Trophoblast cell (in vitro differentiated cells and primary cell): ENCODE results near the gene SPATA18.

ENCODE experiments used
- DNase-seq, 2 donors: peaks; one replicate each; pipeline ENCODE4 v3.0.0-alpha.2; 2016
- H2AFZ ChIP-seq: 2 replicates; pipeline ENCODE4 v1.6.1; 2013; ENCODE audit warnings: low read length, moderate library complexity, mild to moderate bottlenecking; ENCODE audit not compliant: insufficient read depth, poor library complexity
- H2AK5ac ChIP-seq: 2 replicates; pipeline ENCODE4 v1.6.1; 2013; ENCODE audit warnings: mild to moderate bottlenecking, low read length
- H2BK120ac ChIP-seq: 2 replicates; pipeline ENCODE4 v1.6.1; 2013; ENCODE audit warnings: low read length, mild to moderate bottlenecking, moderate library complexity; ENCODE audit not compliant: insufficient read depth, poor library complexity
- H2BK12ac ChIP-seq: 2 replicates; pipeline ENCODE4 v1.6.1; 2013; ENCODE audit warnings: mild to moderate bottlenecking, low read length, moderate library complexity
- H2BK5ac ChIP-seq: 2 replicates; pipeline ENCODE4 v1.6.1; 2013; ENCODE audit warnings: low read length, low read depth, moderate library complexity, mild to moderate bottlenecking; ENCODE audit not compliant: poor library complexity
- H3K14ac ChIP-seq: 2 replicates; pipeline ENCODE4 v1.6.1; 2013; ENCODE audit warnings: mild to moderate bottlenecking, low read length
- H3K18ac ChIP-seq: 2 replicates; pipeline ENCODE4 v1.6.1; 2013; ENCODE audit warnings: mild to moderate bottlenecking, low read length
- H3K23ac ChIP-seq: 2 replicates; pipeline ENCODE4 v1.6.1; 2013; ENCODE audit warnings: low read length
- H3K27ac ChIP-seq: 2 replicates; pipeline ENCODE4 v1.5.1; 2013; ENCODE audit warnings: low read depth, mild to moderate bottlenecking, inconsistent platforms, low read length, moderate library complexity
- H3K27me3 ChIP-seq: 2 replicates; pipeline ENCODE4 v1.6.1; 2013; ENCODE audit warnings: inconsistent platforms, mild to moderate bottlenecking, low read length, moderate library complexity; ENCODE audit not compliant: insufficient read depth
- H3K36me3 ChIP-seq, 2 experiments: 1 replicate in 1 of 2; 2 replicates in 1 of 2; pipeline ENCODE4 v1.6.1; 2013; ENCODE audit warnings: low read length in 2 of 2, mild to moderate bottlenecking in 2 of 2, moderate library complexity in 1 of 2; ENCODE audit not compliant: insufficient read depth in 2 of 2, control insufficient read depth in 1 of 2
- H3K4ac ChIP-seq: 2 replicates; pipeline ENCODE4 v1.6.1; 2013; ENCODE audit warnings: low read depth, mild to moderate bottlenecking, low read length, moderate library complexity
- H3K4me1 ChIP-seq, 2 experiments: 1 replicate in 1 of 2; 2 replicates in 1 of 2; pipeline ENCODE4 v1.6.1; 2013; ENCODE audit warnings: low read length in 2 of 2, mild to moderate bottlenecking in 2 of 2, moderate library complexity in 1 of 2; ENCODE audit not compliant: insufficient read depth in 2 of 2, control insufficient read depth in 1 of 2
- H3K4me2 ChIP-seq: 2 replicates; pipeline ENCODE4 v1.6.1; 2013; ENCODE audit warnings: inconsistent platforms, mild to moderate bottlenecking, low read length, moderate library complexity
- H3K4me3 ChIP-seq: 2 replicates; pipeline ENCODE4 v1.5.1; 2013; ENCODE audit warnings: mild to moderate bottlenecking, low read depth, low read length, inconsistent platforms
- H3K79me1 ChIP-seq: one replicate; pipeline ENCODE4 v1.6.1; 2013; ENCODE audit warnings: low read length
- H3K79me2 ChIP-seq: 2 replicates; pipeline ENCODE4 v1.6.1; 2013; ENCODE audit warnings: low read length, mild to moderate bottlenecking; ENCODE audit not compliant: control insufficient read depth, insufficient read depth, poor library complexity
- H3K9ac ChIP-seq: 2 replicates; pipeline ENCODE4 v1.6.1; 2013; ENCODE audit warnings: mild to moderate bottlenecking, low read length
- H3K9me3 ChIP-seq: 2 replicates; pipeline ENCODE4 v1.6.1; 2013; ENCODE audit warnings: low read depth, mild to moderate bottlenecking, control low read depth, inconsistent platforms, low read length; ENCODE audit not compliant: insufficient read depth
- H4K12ac ChIP-seq: 2 replicates; pipeline ENCODE4 v1.6.1; 2013; ENCODE audit warnings: low read depth, mild to moderate bottlenecking, low read length, moderate library complexity
- H4K8ac ChIP-seq: 2 replicates; pipeline ENCODE4 v1.6.1; 2013; ENCODE audit warnings: low read depth, mild to moderate bottlenecking, low read length, moderate library complexity
- H4K91ac ChIP-seq: one replicate; pipeline ENCODE4 v1.6.1; 2013; ENCODE audit warnings: low read depth, mild to moderate bottlenecking, low read length, moderate library complexity
- WGBS: extraction: QIAGEN DNeasy Blood & Tissue Kit; methylation state at CpG from one replicate; pipeline ENCODE4 v1.1.7; 2013; ENCODE audit warnings: missing lambda C conversion rate; ENCODE audit not compliant: insufficient read length, insufficient coverage; ENCODE audit errors: extremely low coverage; 5-methylcytosine and 5-hydroxymethylcytosine counted together

SPATA18 gene

GRCh38 chr4:52037689-52038102 is 13.4 kb upstream of the SPATA18 start:
- Histone ChIP-seq H2BK120ac (peak overlapping the region; percentile 0), H3K18ac (no peak overlapping the region), H3K4me1 (peaks cover 0 to 2% of the 10 kb centered on the region in 2 experiments), H3K27me3 (no peaks in the 10 kb centered on the region), H4K91ac (peak overlapping the region; percentile 45), H3K4me3 (peak overlapping the region; percentile 83), H4K12ac (peak overlapping the region; percentile 63), H2AK5ac (no peak overlapping the region), H3K79me1 (peaks cover 5% of the 10 kb centered on the region), H2BK12ac (no peak overlapping the region), H3K4ac (no peak overlapping the region), H3K14ac (no peak overlapping the region), H4K8ac (peak overlapping the region; percentile 55), H3K79me2 (peaks cover 2% of the 10 kb centered on the region), H3K36me3 (no peaks in the 10 kb centered on the region), H3K4me2 (peak overlapping the region; percentile 84), H2BK5ac (no peak overlapping the region), H3K9ac (peak overlapping the region; percentile 67), H3K23ac (no peak overlapping the region), H3K27ac (no peak overlapping the region), H3K9me3 (no peaks in the 10 kb centered on the region), H2AFZ (peak overlapping the region; percentile 87)
- no peak for DNase-seq
- no CpG with 5 or more reads among the region's 25 CpGs for WGBS

GRCh38 chr4:52038103-52038912 is 12.8 kb upstream of the SPATA18 start, which contains the start of gene SGCB:
SGCB (minus strand) TSS chr4:52038299; CDS start chr4:52038259, 40 bp downstream.
- no CpG with 5 or more reads among the region's 70 CpGs for WGBS

GRCh38 chr4:52045028-52045427 is 6.1 kb upstream of the SPATA18 start:
- Histone ChIP-seq H2BK120ac (no peak overlapping the region), H3K36me3 (no peaks in the 10 kb centered on the region), H3K9me3 (no peaks in the 10 kb centered on the region), H3K27ac (no peak overlapping the region), H2BK5ac (no peak overlapping the region), H3K79me1 (no peaks in the 10 kb centered on the region), H2AK5ac (no peak overlapping the region), H3K4me3 (no peak overlapping the region), H3K9ac (no peak overlapping the region), H4K8ac (no peak overlapping the region), H2AFZ (no peak overlapping the region), H3K4me1 (no peaks in the 10 kb centered on the region), H2BK12ac (no peak overlapping the region), H4K12ac (no peak overlapping the region), H3K27me3 (no peaks in the 10 kb centered on the region), H4K91ac (no peak overlapping the region), H3K23ac (no peak overlapping the region), H3K18ac (no peak overlapping the region), H3K79me2 (no peaks in the 10 kb centered on the region), H3K14ac (no peak overlapping the region), H3K4me2 (no peak overlapping the region), H3K4ac (no peak overlapping the region)
- DNase-seq = no peak
- WGBS = no CpG with 5 or more reads among the region's 1 CpG

More at GRCh38 chr4:52038103-52038912, 12.8 kb upstream of the SPATA18 start, which contains the start of gene SGCB:
- Histone ChIP-seq H3K23ac (no peak within 1 kb of the TSS), H3K4me1 (peaks cover 0 to 2% of the 10 kb centered on the region in 2 experiments), H3K18ac (no peak within 1 kb of the TSS), H2BK120ac (peak within 1 kb of the TSS; percentile 0), H2AFZ (peak within 1 kb of the TSS; percentile 87), H3K4me2 (peak within 1 kb of the TSS; percentile 84), H4K8ac (peak within 1 kb of the TSS; percentile 61), H3K79me2 (peaks cover 2% of the 10 kb centered on the region), H3K36me3 (no peaks in the 10 kb centered on the region), H3K14ac (peak within 1 kb of the TSS; percentile 10), H3K27me3 (no peaks in the 10 kb centered on the region), H3K9ac (peak within 1 kb of the TSS; percentile 67), H2BK5ac (no peak within 1 kb of the TSS), H3K9me3 (no peaks in the 10 kb centered on the region), H4K12ac (peak within 1 kb of the TSS; percentile 82), H3K4me3 (peak within 1 kb of the TSS; percentile 83), H2AK5ac (no peak within 1 kb of the TSS), H2BK12ac (no peak within 1 kb of the TSS), H3K79me1 (peaks cover 5% of the 10 kb centered on the region), H4K91ac (peak within 1 kb of the TSS; percentile 55), H3K27ac (no peak within 1 kb of the TSS), H3K4ac (no peak within 1 kb of the TSS)
- DNase-seq = peak; percentile 79 to 91

- Histone ChIP-seq H2BK12ac (no peak overlapping the region), H4K12ac (no peak overlapping the region), H3K27ac (no peak overlapping the region), H3K4me2 (no peak overlapping the region), H3K9ac (no peak overlapping the region), H3K36me3 (no peaks in the 10 kb centered on the region), H3K9me3 (no peaks in the 10 kb centered on the region), H2BK5ac (no peak overlapping the region), H4K8ac (no peak overlapping the region), H3K79me2 (peaks cover 10% of the 10 kb centered on the region), H4K91ac (no peak overlapping the region), H3K4me3 (no peak overlapping the region), H3K79me1 (peaks cover 12% of the 10 kb centered on the region), H3K4ac (no peak overlapping the region), H3K14ac (no peak overlapping the region), H3K4me1 (peaks cover 0 to 5% of the 10 kb centered on the region in 2 experiments), H2AK5ac (no peak overlapping the region), H2AFZ (no peak overlapping the region), H2BK120ac (no peak overlapping the region), H3K23ac (no peak overlapping the region), H3K27me3 (no peaks in the 10 kb centered on the region), H3K18ac (no peak overlapping the region)
- DNase-seq = no peak
- WGBS = no CpG with 5 or more reads among the region's 5 CpGs
Observed at GRCh38 chr4:52049266-52049665, 1.8 kb upstream of the SPATA18 start.
